GM12801 (cell line): ENCODE results near the gene CBX6.

Experiments used
- TF ChIP-seq, protein P1 (sequence below): IDR thresholded peaks from one replicate; pipeline ENCODE4 v1.5.1; 2011; ENCODE audit warnings: control low read depth; ENCODE audit not compliant: insufficient read length; ENCODE audit errors: extremely low read depth

Gene CBX6

GRCh38 chr22:38831166-38831945, 40.7 kb downstream of the CBX6 start:
- TF ChIP-seq, protein P1, sequence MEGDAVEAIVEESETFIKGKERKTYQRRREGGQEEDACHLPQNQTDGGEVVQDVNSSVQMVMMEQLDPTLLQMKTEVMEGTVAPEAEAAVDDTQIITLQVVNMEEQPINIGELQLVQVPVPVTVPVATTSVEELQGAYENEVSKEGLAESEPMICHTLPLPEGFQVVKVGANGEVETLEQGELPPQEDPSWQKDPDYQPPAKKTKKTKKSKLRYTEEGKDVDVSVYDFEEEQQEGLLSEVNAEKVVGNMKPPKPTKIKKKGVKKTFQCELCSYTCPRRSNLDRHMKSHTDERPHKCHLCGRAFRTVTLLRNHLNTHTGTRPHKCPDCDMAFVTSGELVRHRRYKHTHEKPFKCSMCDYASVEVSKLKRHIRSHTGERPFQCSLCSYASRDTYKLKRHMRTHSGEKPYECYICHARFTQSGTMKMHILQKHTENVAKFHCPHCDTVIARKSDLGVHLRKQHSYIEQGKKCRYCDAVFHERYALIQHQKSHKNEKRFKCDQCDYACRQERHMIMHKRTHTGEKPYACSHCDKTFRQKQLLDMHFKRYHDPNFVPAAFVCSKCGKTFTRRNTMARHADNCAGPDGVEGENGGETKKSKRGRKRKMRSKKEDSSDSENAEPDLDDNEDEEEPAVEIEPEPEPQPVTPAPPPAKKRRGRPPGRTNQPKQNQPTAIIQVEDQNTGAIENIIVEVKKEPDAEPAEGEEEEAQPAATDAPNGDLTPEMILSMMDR = no peak

DNA sequence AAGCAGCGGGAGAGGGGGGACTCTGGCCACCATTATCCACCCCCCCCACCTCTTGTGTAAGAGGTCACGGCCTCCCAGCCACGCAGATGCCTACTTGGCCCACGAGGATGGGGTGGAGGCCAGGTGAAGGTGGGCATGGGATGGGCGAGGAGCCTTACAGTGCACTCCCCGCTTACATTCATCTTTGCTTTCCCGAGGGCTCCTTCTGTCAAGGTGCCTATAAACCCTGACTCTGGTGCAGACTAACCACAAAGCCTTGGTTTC, 41.2 kb downstream of the CBX6 start:
- TF ChIP-seq, protein P1 = no peak

- TF ChIP-seq, protein P1 = no peak
These were observed 41.8 kb downstream of the CBX6 start for GRCh38 chr22:38830026-38830844.

DNA sequence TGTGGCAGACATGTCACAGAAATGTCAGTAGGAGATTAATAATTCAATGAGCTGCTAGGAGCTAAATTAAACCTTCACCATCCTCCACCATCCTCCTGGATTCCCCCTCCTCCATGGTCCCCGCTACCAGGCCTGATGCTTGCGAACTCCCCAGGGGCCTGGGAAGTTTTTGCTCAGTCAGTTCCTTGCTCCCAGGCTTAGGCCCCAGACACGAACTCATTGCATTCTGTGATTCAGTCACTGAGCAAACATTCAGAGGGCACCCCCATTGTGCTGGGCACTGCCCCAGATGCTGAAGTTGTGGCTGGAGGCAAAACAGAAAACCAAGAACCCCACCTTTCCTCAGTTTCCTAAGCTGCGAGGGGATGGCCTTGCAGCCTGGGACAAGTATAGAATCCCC, 42.5 kb downstream of the CBX6 start:
- TF ChIP-seq, protein P1 = no peak

DNA sequence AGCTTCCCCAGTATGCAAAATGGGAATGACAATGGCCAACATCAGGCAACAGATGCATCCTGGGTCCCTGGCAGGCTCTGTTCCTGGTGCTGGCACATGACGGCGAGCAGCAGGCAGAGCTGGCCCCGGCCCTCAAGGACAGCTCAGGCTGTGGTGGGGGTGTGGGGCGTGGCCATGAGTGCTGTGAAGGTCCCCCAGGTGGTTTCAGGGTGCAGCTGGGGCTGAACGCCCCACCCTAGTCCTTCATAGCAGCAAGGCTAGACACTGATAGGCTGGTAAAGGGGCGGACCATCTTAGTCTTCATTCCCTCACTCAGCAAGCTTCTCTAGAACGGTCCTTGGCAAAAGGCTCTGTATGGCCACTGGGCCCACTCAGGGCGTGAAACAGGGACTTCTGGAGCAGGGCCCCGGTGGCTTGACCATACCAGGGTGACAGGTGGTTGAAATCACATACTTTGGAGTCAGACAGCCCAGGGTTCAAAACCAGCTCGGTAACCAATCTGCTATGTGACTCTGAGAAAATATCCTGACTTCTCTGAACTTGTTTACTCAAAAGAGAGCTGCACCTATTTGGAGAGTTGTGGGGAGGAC, 43.3 kb downstream of the CBX6 start:
- TF ChIP-seq, protein P1 = no peak

- TF ChIP-seq, protein P1 = no peak
These were observed 43.8 kb downstream of the CBX6 start for GRCh38 chr22:38828191-38828590.

GRCh38 chr22:38827510-38827909, 44.5 kb downstream of the CBX6 start:
- TF ChIP-seq, protein P1 = no peak
